Fibroblast of the aortic adventitia (primary cell): ENCODE results near the gene FAM181A. TPM values are rescaled to one million over a fixed set of nuclear protein-coding genes. Genes with fewer than 3 reads are reported as not detected.

ENCODE experiments used
- DNase-seq: peaks from one replicate; pipeline ENCODE4 v3.0.0-alpha.2; 2010; ENCODE audit warnings: low read depth
- H3K4me3 ChIP-seq: 2 replicates; pipeline ENCODE4 v1.5.1; 2011; ENCODE audit warnings: low read depth, mild to moderate bottlenecking, control low read depth, low read length, moderate library complexity
- total RNA-seq: library from RNA; depleted of rRNA; stranded (reverse); fragments of >200 nt; gene quantifications from 2 replicates; pipeline ENCODE4 v1.2.3, GENCODE V29; 2012; ENCODE audit warnings: low replicate concordance
- TF ChIP-seq, protein P1 (sequence below): IDR thresholded peaks from 2 replicates; pipeline ENCODE4 v1.5.1; 2011; ENCODE audit warnings: mild to moderate bottlenecking, low read length, control low read depth, inconsistent platforms; ENCODE audit not compliant: insufficient read depth

The FAM181A gene
- total RNA-seq, 1 donor, result not detected

DNA sequence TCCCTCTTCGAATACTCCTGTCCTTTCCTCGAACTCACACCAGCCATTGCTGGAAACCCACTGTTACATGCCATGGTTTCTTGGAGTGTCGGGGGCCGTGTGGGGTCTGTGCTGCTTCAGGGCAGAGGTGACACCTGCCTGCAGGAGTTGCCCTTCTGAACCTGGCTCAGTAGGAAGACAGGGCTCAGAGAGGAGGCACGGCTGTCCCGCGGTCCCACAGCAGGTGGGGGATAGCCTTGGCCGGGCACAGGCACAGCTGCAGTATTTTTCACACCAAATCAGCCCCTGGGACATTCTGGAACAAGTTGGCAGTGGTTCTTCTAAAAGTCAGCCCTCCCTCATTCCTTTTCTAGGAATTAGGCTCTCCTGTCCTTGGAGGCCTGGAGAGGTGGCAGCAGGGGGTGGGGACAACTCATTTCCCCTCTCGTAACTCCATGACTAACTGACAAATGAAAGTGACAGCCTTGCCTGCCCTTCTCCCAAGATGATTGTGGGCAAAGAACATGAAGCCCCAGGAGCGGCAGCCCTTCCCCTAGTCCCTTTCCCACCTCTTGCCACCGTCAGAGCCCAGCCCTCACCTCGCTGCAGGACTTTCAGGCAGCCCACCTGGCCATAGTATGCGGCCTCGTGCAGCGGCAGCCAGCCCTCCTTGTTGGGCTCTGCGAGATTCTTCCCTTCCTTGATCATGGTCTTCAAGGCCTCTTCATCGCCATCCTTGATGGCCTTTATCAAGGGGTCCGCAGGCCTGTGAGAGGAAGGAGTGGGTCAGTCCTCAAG is 26.8 kb downstream of the FAM181A start:
- H3K4me3 ChIP-seq, result no peak overlapping the region
- TF ChIP-seq, protein P1, sequence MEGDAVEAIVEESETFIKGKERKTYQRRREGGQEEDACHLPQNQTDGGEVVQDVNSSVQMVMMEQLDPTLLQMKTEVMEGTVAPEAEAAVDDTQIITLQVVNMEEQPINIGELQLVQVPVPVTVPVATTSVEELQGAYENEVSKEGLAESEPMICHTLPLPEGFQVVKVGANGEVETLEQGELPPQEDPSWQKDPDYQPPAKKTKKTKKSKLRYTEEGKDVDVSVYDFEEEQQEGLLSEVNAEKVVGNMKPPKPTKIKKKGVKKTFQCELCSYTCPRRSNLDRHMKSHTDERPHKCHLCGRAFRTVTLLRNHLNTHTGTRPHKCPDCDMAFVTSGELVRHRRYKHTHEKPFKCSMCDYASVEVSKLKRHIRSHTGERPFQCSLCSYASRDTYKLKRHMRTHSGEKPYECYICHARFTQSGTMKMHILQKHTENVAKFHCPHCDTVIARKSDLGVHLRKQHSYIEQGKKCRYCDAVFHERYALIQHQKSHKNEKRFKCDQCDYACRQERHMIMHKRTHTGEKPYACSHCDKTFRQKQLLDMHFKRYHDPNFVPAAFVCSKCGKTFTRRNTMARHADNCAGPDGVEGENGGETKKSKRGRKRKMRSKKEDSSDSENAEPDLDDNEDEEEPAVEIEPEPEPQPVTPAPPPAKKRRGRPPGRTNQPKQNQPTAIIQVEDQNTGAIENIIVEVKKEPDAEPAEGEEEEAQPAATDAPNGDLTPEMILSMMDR, result no peak
- DNase-seq, result no peak

DNA sequence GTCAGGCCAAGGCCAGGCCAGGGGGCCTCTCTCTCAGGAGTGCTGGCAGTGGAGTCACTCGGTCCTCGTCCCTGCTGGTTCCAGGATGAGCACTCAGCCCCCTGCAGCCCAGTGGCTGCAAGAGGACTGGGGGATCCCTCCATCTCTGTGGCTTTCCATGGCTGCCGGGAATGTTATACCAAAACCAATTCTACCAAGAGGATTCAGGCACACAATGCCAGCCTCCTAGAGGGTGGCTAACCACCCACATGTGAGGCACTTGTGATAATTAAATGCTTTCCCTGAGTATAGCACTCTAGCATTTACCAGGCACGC is 27.3 kb downstream of the FAM181A start:
- TF ChIP-seq, protein P1, result no peak

DNA sequence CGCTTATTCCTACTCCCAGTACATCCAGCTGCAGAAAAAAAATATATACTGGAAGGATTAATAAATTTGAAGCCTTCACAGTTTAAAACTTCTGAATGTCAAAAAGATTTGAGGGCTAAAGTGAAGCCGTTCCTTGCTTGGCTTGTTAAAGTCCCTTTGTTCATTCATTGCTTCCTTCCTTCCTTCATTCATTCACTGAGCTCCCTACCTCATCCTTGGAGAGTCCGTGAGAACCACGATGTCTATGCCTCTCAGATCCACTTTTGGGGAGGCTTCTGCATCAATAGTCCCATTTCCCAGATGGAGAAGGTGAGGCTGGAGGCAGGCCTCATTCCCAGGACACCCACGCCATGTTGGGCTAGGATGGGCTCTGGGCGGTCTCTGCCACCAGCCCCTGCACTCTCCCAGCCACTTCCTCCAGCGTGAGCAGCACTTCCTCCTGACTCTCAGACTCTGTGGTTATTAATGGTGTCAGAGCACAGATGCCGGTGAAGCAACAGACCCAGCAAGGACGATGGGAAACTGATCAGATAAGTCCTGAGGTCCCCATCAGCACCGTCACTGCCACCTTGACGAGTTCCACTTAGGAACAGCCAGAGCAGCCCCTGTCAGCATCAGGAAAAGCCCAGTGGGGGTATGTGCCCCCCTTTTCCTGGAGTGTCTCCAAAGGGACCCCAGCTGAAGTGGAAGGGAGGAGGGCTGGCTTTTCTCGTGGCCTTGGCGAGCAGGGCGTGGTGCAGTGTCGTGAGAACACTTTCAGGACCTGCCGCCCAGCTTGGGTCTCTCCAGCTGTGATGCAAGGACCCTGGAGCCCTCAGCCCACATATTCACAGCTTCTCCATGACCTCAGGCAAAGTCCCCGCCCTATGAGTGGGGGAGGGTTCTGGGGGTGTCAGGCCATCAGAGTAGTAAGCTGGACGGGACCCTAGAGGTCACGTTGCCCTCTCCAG is 28.0 kb downstream of the FAM181A start:
- TF ChIP-seq, protein P1, result no peak
- no peak for DNase-seq

More for the DNA sequence above, 27.3 kb downstream of the FAM181A start:
- no peak overlapping the region for H3K4me3 ChIP-seq
- DNase-seq, result no peak

DNA sequence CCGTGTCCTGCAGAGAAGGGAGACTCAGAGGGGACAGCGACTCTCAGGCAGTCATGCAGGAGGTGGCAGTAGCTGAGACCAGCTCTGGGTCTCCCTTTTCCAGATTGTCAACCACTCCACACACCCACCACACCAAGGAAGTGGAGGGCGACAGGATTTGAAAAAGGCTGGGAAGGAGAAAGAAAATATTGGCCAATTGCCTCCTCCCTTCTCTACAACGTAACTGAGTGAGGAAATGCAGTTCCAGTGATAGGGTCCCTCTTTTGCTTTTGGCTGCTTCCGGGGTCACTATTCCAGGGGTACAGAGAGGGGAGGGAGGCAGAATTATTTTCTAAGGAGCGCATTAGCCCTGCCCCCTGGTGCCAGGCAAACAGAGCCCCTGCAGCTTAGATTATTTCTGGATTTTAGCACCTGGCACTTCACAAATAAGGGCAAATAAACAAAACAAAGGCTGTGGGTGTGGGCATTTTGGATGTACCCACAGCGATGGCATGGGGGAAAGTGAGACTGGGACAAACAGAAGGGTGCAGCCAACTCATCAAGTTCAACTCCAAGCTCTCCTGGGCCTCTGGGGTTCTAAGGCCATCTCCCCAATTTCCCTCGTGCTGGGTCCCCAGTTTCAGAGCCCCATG is 28.8 kb downstream of the FAM181A start:
- DNase-seq, result no peak
- H3K4me3 ChIP-seq, result no peak overlapping the region
- TF ChIP-seq, protein P1, result no peak

More for the DNA sequence above, 28.0 kb downstream of the FAM181A start:
- no peak overlapping the region for H3K4me3 ChIP-seq

DNA sequence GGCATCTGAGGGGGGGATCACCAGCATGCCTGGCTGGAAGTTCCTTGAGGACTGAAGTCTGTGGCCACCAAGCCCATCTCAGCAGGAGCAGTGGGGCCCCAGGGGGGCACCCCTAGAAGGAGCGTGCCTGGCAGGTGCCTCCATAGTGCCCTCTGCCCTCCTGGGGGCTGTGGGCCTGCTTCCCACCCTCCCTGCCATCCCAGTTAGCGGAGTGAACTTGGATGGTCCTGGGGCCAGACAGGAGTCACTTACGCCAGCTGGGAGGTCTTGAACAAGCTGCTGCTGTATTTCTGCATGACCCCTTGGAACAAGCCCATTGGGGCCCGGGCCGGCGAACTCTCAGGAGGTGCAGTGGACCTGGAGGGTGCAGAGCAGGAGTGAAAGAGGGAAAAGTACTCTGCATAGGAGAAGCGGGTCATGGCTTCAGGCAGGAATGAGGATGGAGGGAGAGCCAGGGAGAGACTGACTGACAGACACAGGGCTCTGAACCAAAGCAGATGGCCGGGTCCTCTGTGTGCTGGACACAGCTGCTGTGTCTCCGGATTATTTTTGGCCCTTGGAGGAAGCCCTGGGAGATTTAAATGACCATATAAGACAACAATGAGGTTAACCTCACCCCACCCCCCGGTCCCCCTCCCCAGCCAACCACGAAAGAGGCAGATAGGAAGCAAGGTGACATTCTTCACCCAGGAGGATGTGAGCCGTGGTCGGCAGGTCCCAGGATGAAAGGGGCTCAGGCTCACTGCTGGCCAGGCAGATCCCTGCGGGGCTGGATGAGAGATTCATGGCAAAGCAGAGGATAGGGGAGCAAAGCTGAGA is 29.6 kb downstream of the FAM181A start:
- DNase-seq, result no peak
- TF ChIP-seq, protein P1, result no peak

DNA sequence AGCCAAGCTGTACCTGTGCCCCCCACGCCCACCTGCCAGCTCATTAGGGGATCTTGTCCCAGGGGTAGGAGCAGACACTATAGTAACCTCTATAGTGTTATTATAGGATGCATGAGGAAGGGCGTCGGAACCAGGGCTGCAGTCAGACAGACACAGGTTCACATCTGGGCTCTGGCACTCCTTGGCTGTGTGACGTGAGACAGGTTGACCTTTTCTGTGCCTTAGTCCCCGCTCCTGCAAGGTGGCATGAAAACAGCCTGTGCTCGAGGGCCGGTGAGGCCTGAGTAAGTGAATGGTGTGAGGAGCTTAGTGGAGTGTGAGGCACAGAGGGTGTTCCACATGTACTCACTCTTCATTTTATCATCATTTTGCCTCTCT is 30.2 kb downstream of the FAM181A start:
- TF ChIP-seq, protein P1, result no peak
- no peak overlapping the region for H3K4me3 ChIP-seq

More for the DNA sequence above, 29.6 kb downstream of the FAM181A start:
- no peak overlapping the region for H3K4me3 ChIP-seq

More for the DNA sequence above, 30.2 kb downstream of the FAM181A start:
- no peak for DNase-seq
